ENCODE data around the gene OR10A6. TPM values are rescaled to one million over a fixed set of nuclear protein-coding genes. Genes with fewer than 3 reads are reported as not detected.

OR10A6 gene, protein sequence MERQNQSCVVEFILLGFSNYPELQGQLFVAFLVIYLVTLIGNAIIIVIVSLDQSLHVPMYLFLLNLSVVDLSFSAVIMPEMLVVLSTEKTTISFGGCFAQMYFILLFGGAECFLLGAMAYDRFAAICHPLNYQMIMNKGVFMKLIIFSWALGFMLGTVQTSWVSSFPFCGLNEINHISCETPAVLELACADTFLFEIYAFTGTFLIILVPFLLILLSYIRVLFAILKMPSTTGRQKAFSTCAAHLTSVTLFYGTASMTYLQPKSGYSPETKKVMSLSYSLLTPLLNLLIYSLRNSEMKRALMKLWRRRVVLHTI
- total RNA-seq = not detected
- polyA plus RNA-seq = not detected
- long read RNA-seq, donor 1 = 0 reads
- long read RNA-seq, donor 2 = 0 reads
- long read RNA-seq, donor 3 = 0 reads

- peaks cover 0 to 20% (median 1%) of the 10 kb centered on the region in 7 donors for H3K27me3 ChIP-seq
- ATAC-seq (no peak), DNase-seq (no peak)
- TF ChIP-seq, protein P1, sequence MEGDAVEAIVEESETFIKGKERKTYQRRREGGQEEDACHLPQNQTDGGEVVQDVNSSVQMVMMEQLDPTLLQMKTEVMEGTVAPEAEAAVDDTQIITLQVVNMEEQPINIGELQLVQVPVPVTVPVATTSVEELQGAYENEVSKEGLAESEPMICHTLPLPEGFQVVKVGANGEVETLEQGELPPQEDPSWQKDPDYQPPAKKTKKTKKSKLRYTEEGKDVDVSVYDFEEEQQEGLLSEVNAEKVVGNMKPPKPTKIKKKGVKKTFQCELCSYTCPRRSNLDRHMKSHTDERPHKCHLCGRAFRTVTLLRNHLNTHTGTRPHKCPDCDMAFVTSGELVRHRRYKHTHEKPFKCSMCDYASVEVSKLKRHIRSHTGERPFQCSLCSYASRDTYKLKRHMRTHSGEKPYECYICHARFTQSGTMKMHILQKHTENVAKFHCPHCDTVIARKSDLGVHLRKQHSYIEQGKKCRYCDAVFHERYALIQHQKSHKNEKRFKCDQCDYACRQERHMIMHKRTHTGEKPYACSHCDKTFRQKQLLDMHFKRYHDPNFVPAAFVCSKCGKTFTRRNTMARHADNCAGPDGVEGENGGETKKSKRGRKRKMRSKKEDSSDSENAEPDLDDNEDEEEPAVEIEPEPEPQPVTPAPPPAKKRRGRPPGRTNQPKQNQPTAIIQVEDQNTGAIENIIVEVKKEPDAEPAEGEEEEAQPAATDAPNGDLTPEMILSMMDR (IDR thresholded peaks at IDR 0.05) = no peak
- H3K4me1 ChIP-seq = no peaks in the 10 kb centered on the region
- H3K27ac ChIP-seq = no peak within 1 kb of the TSS
- no peak within 1 kb of the TSS for H3K4me3 ChIP-seq
- H3K9me3 ChIP-seq = peaks cover 0 to 8% (median 0%) of the 10 kb centered on the region in 11 donors
- intact Hi-C loops (cut with DNase I) = no loop called here
- WGBS, 2 donors = 70 to 80% methylated on average over 4 of the region's 4 CpGs
- no peaks in the 10 kb centered on the region for H3K36me3 ChIP-seq
These were observed at the start of gene OR10A6 for GRCh38 chr11:7931168-7931567. Gene OR10A6 (minus strand): TSS chr11:7931268. CDS start chr11:7928662, 2,606 bp downstream.

DNA sequence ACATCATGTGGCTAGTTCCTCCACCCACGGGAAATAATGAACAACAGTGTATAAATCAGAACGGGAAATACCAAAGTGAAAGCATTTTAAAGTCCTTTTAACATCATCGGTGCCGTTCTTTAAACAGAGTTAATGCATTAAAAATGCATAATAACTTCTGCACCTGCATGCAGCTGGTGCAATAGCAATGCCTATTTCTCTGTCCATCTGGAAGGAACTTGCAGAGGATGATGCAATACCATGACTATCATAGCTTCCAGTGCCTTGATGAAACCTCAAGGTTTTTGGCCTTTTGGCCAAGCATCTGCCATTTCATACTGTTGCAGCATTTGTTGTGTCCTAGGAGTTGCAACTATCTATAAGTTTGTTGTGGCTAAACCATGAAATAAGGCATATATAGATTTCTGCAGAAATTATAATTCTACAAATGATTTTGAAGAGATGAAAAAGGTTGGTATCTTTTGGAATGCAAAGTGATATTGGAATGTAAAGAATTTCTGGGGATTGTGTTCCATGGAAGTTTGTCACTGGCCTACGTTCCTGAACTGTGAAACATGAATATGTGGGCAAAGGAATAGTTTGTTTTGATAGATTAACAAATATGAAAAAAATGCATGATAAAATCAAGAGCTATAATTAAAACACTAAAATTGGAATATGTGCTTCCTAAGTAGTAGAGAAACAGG, 46.3 kb upstream of the OR10A6 start:
- H3K27me3 ChIP-seq = peaks cover 0 to 4% (median 0%) of the 10 kb centered on the region in 7 donors
- no peaks in the 10 kb centered on the region for H3K4me1 ChIP-seq
- no peak for ATAC-seq
- no peak for DNase-seq
- H3K4me3 ChIP-seq = no peak overlapping the region
- intact Hi-C loops (cut with DNase I) = loop anchor here in 1 of 10 donors (5.0 kb wide), 1 partner anchor 875 kb away; no protein-coding TSS in a partner anchor
- TF ChIP-seq, protein P1 (IDR thresholded peaks at IDR 0.05) = no peak
- H3K36me3 ChIP-seq = no peaks in the 10 kb centered on the region
- H3K9me3 ChIP-seq = no peaks in the 10 kb centered on the region
- H3K27ac ChIP-seq = no peak overlapping the region
- 55% methylated on average over 5 of the region's 5 CpGs for WGBS, 2 donors

- WGBS, 2 donors = 82% methylated on average over 2 of the region's 2 CpGs
- intact Hi-C loops (cut with DNase I) = loop anchor here in 1 of 10 donors (5.0 kb wide), 1 partner anchor 872 kb away; no protein-coding TSS in a partner anchor
- no peaks in the 10 kb centered on the region for H3K36me3 ChIP-seq
- H3K27me3 ChIP-seq = peaks cover 0 to 13% (median 0%) of the 10 kb centered on the region in 7 donors
- ATAC-seq = no peak
- H3K9me3 ChIP-seq = no peaks in the 10 kb centered on the region
- no peak for DNase-seq
- no peaks in the 10 kb centered on the region for H3K4me1 ChIP-seq
- H3K4me3 ChIP-seq = no peak overlapping the region
- TF ChIP-seq, protein P1 (IDR thresholded peaks at IDR 0.05) = no peak
- no peak overlapping the region for H3K27ac ChIP-seq
These were observed 43.6 kb upstream of the OR10A6 start for GRCh38 chr11:7974668-7975067.

- TF ChIP-seq, protein P1 (IDR thresholded peaks at IDR 0.05) = no peak
- ATAC-seq (no peak), DNase-seq (no peak)
- Histone ChIP-seq H3K9me3 (no peaks in the 10 kb centered on the region), H3K27ac (no peak overlapping the region), H3K36me3 (no peaks in the 10 kb centered on the region), H3K4me3 (no peak overlapping the region), H3K4me1 (no peaks in the 10 kb centered on the region), H3K27me3 (peaks cover 0 to 13% (median 0%) of the 10 kb centered on the region in 7 donors)
- intact Hi-C loops (cut with DNase I) = no loop called here
- 90 to 92% methylated on average over 5 of the region's 5 CpGs for WGBS, 2 donors
These were observed 41.9 kb upstream of the OR10A6 start for GRCh38 chr11:7973011-7973410.

Measured in heart right ventricle (tissue), 16 donors.